Prostate gland (tissue), 2 donors: Measurements from ENCODE around the gene SPHKAP.

Experiments used
- POLR2AphosphoS5 ChIP-seq: sonication (generic); formaldehyde crosslinking; IDR thresholded peaks from one replicate; pipeline ENCODE4 v1.6.1; 2017; ENCODE audit warnings: antibody characterized with exemption
- TF ChIP-seq, protein P1 (sequence below), 4 experiments: fragments of 200-600 bp in 2 of 4; fragments of 450-650 bp in 2 of 4; sonication (generic) in 2 of 4; IDR thresholded peaks; 1 replicate in 3 of 4; 2 replicates in 1 of 4; pipeline ENCODE4 v1.5.1; 2016 to 2019; ENCODE audit warnings: antibody characterized with exemption in 4 of 4, mild to moderate bottlenecking in 2 of 4, moderate library complexity in 2 of 4

GRCh38 chr2:227932001-227932400 is 249.5 kb downstream of the SPHKAP start:
- TF ChIP-seq, protein P1, sequence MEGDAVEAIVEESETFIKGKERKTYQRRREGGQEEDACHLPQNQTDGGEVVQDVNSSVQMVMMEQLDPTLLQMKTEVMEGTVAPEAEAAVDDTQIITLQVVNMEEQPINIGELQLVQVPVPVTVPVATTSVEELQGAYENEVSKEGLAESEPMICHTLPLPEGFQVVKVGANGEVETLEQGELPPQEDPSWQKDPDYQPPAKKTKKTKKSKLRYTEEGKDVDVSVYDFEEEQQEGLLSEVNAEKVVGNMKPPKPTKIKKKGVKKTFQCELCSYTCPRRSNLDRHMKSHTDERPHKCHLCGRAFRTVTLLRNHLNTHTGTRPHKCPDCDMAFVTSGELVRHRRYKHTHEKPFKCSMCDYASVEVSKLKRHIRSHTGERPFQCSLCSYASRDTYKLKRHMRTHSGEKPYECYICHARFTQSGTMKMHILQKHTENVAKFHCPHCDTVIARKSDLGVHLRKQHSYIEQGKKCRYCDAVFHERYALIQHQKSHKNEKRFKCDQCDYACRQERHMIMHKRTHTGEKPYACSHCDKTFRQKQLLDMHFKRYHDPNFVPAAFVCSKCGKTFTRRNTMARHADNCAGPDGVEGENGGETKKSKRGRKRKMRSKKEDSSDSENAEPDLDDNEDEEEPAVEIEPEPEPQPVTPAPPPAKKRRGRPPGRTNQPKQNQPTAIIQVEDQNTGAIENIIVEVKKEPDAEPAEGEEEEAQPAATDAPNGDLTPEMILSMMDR (IDR thresholded peaks at IDR 0.05) = no peak
- no peak for TF ChIP-seq POLR2AphosphoS5
